Panc1 (cell line): ENCODE measurements around the gene CCDC185.

Experiments used
- POLR2AphosphoS5 ChIP-seq: IDR thresholded peaks from 2 replicates; pipeline ENCODE4 v1.6.1; 2012; ENCODE audit warnings: mild to moderate bottlenecking, low read depth, low read length, moderate library complexity
- SIN3A ChIP-seq: IDR thresholded peaks from 2 replicates; pipeline ENCODE4 v1.6.1; 2012; ENCODE audit warnings: low read depth, mild to moderate bottlenecking, low read length, moderate library complexity, borderline replicate concordance; ENCODE audit not compliant: insufficient read depth
- TCF7L2 ChIP-seq: IDR thresholded peaks from 2 replicates; pipeline ENCODE4 v1.6.1; 2011; ENCODE audit warnings: mild to moderate bottlenecking, low read depth, low read length, inconsistent platforms
- TF ChIP-seq, protein P1 (sequence below): fragments of 450-650 bp; IDR thresholded peaks from 2 replicates; pipeline ENCODE4 v1.5.1; 2017; ENCODE audit warnings: mild to moderate bottlenecking
- TF ChIP-seq, protein P2 (sequence below), 2 experiments: IDR thresholded peaks; 2 replicates each; pipeline ENCODE4 v1.6.1; 2011 to 2012; ENCODE audit warnings: low read depth in 2 of 2, control low read depth in 1 of 2, low read length in 1 of 2, mild to moderate bottlenecking in 1 of 2, moderate library complexity in 1 of 2; ENCODE audit not compliant: insufficient read depth in 1 of 2

DNA sequence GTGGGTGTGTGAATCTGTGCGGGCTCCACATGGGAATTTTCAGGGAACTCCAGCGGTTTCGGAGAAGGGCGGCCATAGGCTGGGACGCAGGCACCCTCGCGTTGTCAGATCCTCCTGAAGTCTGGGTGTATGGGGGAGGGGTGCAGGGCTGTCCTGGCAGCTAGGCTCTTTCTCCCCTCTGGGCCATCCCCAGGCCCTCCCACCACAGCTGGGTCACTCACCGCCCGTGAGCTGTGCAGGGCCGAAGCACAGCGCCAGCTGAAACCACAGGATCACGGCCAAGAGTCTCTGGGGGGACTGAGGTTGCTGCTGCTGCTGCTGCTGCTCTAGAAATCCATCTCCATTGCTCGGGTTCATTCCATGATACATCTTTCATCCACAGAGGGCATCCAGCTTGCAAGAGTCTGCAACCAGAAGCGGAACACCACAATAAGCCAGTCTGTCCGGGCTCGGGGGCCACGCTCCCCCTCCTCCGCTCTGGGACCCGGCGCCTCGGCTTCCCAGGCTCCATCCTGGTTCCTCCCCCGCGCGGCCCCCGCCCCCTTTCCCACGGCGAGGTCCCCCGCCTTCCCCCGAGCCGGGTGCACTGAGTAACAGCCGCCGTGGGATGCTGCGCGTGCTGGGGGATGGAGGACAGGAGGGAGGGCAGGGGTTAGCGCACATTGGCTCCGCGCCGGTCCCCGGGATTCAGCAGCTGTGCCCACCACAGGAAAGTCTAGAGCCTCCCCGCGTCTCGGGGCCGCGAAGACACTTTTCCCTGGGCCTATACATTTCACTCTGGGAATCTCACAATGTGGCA is 30.0 kb upstream of the CCDC185 start:
- TF ChIP-seq, protein P1, sequence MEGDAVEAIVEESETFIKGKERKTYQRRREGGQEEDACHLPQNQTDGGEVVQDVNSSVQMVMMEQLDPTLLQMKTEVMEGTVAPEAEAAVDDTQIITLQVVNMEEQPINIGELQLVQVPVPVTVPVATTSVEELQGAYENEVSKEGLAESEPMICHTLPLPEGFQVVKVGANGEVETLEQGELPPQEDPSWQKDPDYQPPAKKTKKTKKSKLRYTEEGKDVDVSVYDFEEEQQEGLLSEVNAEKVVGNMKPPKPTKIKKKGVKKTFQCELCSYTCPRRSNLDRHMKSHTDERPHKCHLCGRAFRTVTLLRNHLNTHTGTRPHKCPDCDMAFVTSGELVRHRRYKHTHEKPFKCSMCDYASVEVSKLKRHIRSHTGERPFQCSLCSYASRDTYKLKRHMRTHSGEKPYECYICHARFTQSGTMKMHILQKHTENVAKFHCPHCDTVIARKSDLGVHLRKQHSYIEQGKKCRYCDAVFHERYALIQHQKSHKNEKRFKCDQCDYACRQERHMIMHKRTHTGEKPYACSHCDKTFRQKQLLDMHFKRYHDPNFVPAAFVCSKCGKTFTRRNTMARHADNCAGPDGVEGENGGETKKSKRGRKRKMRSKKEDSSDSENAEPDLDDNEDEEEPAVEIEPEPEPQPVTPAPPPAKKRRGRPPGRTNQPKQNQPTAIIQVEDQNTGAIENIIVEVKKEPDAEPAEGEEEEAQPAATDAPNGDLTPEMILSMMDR: no peak
- TF ChIP-seq POLR2AphosphoS5 (no peak), SIN3A (no peak), TCF7L2 (no peak)
- TF ChIP-seq, protein P2, sequence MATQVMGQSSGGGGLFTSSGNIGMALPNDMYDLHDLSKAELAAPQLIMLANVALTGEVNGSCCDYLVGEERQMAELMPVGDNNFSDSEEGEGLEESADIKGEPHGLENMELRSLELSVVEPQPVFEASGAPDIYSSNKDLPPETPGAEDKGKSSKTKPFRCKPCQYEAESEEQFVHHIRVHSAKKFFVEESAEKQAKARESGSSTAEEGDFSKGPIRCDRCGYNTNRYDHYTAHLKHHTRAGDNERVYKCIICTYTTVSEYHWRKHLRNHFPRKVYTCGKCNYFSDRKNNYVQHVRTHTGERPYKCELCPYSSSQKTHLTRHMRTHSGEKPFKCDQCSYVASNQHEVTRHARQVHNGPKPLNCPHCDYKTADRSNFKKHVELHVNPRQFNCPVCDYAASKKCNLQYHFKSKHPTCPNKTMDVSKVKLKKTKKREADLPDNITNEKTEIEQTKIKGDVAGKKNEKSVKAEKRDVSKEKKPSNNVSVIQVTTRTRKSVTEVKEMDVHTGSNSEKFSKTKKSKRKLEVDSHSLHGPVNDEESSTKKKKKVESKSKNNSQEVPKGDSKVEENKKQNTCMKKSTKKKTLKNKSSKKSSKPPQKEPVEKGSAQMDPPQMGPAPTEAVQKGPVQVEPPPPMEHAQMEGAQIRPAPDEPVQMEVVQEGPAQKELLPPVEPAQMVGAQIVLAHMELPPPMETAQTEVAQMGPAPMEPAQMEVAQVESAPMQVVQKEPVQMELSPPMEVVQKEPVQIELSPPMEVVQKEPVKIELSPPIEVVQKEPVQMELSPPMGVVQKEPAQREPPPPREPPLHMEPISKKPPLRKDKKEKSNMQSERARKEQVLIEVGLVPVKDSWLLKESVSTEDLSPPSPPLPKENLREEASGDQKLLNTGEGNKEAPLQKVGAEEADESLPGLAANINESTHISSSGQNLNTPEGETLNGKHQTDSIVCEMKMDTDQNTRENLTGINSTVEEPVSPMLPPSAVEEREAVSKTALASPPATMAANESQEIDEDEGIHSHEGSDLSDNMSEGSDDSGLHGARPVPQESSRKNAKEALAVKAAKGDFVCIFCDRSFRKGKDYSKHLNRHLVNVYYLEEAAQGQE (IDR thresholded peaks at IDR 0.05; ENCODE audit: insufficient read depth in 1 of 2, low read depth in 2 of 2, low read length in 1 of 2): no peak
